HEK293T (cell line): ENCODE data around the gene EFHD2.

Experiments
- CTCF ChIA-PET: fragments of 350-600 bp; formaldehyde crosslinking; extraction: SDS; loops from one replicate; lab custom pipeline; 2021; ENCODE audit warnings: antibody characterized with exemption, inconsistent platforms; lab: Yijun Ruan, JAX
- POLR2A ChIA-PET: fragments of 350-600 bp; formaldehyde crosslinking; extraction: SDS; loops from one replicate; lab custom pipeline; 2020; ENCODE audit warnings: antibody characterized with exemption, inconsistent platforms; lab: Yijun Ruan, JAX
- DNase-seq: peaks from one replicate; pipeline ENCODE4 v3.0.0; 2012; ENCODE audit warnings: mixed read lengths; ENCODE audit errors: extremely low spot score
- ARNT ChIP-seq: fragments of 450-650 bp; IDR thresholded peaks from 2 replicates; pipeline ENCODE4 v1.6.1; 2017; ENCODE audit warnings: mild to moderate bottlenecking
- BHLHE40 ChIP-seq: fragments of 450-650 bp; IDR thresholded peaks from 2 replicates; pipeline ENCODE4 v1.6.1; 2016; ENCODE audit warnings: mild to moderate bottlenecking, moderate library complexity, borderline replicate concordance
- CTBP1 ChIP-seq: fragments of 450-650 bp; IDR thresholded peaks from 2 replicates; pipeline ENCODE4 v1.6.1; 2016; ENCODE audit warnings: borderline replicate concordance
- ELF4 ChIP-seq: fragments of 450-650 bp; IDR thresholded peaks from 2 replicates; pipeline ENCODE4 v1.6.1; 2017; ENCODE audit warnings: antibody characterized with exemption
- FOXA1 ChIP-seq: fragments of 450-650 bp; IDR thresholded peaks from 2 replicates; pipeline ENCODE4 v1.6.1; 2016; ENCODE audit warnings: mild to moderate bottlenecking
- FOXK2 ChIP-seq: fragments of 450-650 bp; IDR thresholded peaks from 2 replicates; pipeline ENCODE4 v1.6.1; 2016; ENCODE audit warnings: mild to moderate bottlenecking
- FOXM1 ChIP-seq: fragments of 450-650 bp; IDR thresholded peaks from 2 replicates; pipeline ENCODE4 v1.6.1; 2017; ENCODE audit warnings: mild to moderate bottlenecking, borderline replicate concordance
- HDGF ChIP-seq: fragments of 450-650 bp; IDR thresholded peaks from 2 replicates; pipeline ENCODE4 v1.6.1; 2017; ENCODE audit warnings: antibody characterized with exemption, borderline replicate concordance
- L3MBTL2 ChIP-seq: fragments of 450-650 bp; conservative IDR thresholded peaks from 2 replicates; pipeline ENCODE4 v1.6.1; 2016; ENCODE audit warnings: mild to moderate bottlenecking
- LEF1 ChIP-seq: fragments of 450-650 bp; IDR thresholded peaks from 2 replicates; pipeline ENCODE4 v1.6.1; 2017; ENCODE audit warnings: mild to moderate bottlenecking, borderline replicate concordance
- NFRKB ChIP-seq: fragments of 450-650 bp; IDR thresholded peaks from 2 replicates; pipeline ENCODE4 v1.6.1; 2016; ENCODE audit warnings: mild to moderate bottlenecking, moderate library complexity
- SP1 ChIP-seq: fragments of 450-650 bp; IDR thresholded peaks from 2 replicates; pipeline ENCODE4 v1.6.1; 2017
- SUZ12 ChIP-seq: fragments of 450-650 bp; IDR thresholded peaks from 2 replicates; pipeline ENCODE4 v1.6.1; 2016; ENCODE audit warnings: mild to moderate bottlenecking
- TARDBP ChIP-seq: fragments of 450-650 bp; IDR thresholded peaks from 2 replicates; pipeline ENCODE4 v1.6.1; 2016
- ZNF384 ChIP-seq: fragments of 450-650 bp; IDR thresholded peaks from 2 replicates; pipeline ENCODE4 v1.6.1; 2016
- TF ChIP-seq, protein P1 (sequence below): fragments of 450-650 bp; IDR thresholded peaks from 2 replicates; pipeline ENCODE4 v1.6.1; 2016

The EFHD2 gene

GRCh38 chr1:15393475-15394257 lies 16.0 kb upstream of the EFHD2 start:
- no peak for DNase-seq
- ChIA-PET CTCF (no interaction called here), POLR2A (no interaction called here)
- no peak for TF ChIP-seq BHLHE40
- no peak for TF ChIP-seq NFRKB
- TF ChIP-seq HDGF = no peak
- TF ChIP-seq, protein P1, sequence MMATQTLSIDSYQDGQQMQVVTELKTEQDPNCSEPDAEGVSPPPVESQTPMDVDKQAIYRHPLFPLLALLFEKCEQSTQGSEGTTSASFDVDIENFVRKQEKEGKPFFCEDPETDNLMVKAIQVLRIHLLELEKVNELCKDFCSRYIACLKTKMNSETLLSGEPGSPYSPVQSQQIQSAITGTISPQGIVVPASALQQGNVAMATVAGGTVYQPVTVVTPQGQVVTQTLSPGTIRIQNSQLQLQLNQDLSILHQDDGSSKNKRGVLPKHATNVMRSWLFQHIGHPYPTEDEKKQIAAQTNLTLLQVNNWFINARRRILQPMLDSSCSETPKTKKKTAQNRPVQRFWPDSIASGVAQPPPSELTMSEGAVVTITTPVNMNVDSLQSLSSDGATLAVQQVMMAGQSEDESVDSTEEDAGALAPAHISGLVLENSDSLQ = no peak
- no peak for TF ChIP-seq FOXK2
- TF ChIP-seq L3MBTL2 = no peak
- TF ChIP-seq CTBP1 = no peak
- TF ChIP-seq TARDBP = no peak
- TF ChIP-seq ZNF384 = no peak
- no peak for TF ChIP-seq FOXA1
- TF ChIP-seq ELF4 = no peak
- TF ChIP-seq ARNT = no peak
- TF ChIP-seq FOXM1 = no peak
- no peak for TF ChIP-seq SUZ12
- TF ChIP-seq LEF1 = no peak
- no peak for TF ChIP-seq SP1

DNA sequence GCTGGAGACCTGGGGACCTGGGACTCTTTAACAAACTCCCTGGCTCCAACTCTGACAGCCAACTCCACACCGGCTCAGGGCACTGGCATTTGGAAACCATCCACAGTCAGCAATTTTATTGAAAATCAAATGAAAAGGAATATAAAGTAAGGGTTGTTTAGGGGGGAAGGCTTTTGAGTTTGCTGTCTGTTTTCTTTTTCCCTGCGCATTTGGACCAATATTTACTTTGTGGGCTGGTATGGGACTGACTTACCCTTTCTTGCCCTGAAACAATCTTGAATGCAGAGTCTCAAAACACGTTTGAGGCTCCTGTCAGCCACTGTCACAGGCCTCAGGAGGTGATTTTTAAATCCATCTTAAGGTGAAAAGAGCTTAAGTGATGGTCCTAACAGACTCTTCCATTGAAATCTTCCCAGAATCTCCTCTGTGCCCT lies 15.4 kb upstream of the EFHD2 start:
- DNase-seq = no peak
- TF ChIP-seq CTBP1 (no peak), ZNF384 (no peak), ARNT (no peak), BHLHE40 (no peak), ELF4 (no peak), LEF1 (no peak), FOXK2 (no peak), HDGF (no peak), L3MBTL2 (no peak), FOXM1 (no peak), SUZ12 (no peak), TARDBP (no peak), NFRKB (no peak), FOXA1 (no peak), SP1 (no peak)
- TF ChIP-seq, protein P1 = no peak
- ChIA-PET POLR2A (no interaction called here), CTCF (no interaction called here)

DNA sequence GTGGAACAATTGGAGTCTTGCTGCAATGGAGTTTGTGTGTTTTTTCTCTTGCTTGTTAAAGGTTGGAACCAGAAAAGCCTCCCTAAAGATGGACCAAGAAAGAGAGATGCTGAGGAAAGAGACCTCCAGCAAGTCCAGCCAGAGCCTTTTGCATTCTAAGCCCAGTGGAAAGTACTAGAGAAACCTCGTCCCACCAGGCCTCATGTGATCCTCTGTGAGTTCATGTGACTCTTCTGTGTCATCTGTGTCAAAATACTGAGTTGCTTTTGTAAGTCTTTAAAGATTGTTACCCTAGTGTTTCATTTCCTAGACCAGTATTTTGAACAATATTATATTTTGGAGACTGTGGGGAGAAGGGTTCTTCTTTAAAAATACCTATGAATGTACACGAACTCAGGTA lies 12.5 kb upstream of the EFHD2 start:
- TF ChIP-seq BHLHE40 = no peak
- TF ChIP-seq FOXK2 = no peak
- no peak for TF ChIP-seq ZNF384
- no peak for TF ChIP-seq SUZ12
- no peak for TF ChIP-seq FOXA1
- no peak for TF ChIP-seq CTBP1
- no peak for TF ChIP-seq ELF4
- TF ChIP-seq SP1 = no peak
- TF ChIP-seq NFRKB = no peak
- no peak for TF ChIP-seq LEF1
- TF ChIP-seq ARNT = no peak
- TF ChIP-seq TARDBP = no peak
- TF ChIP-seq, protein P1 = no peak
- TF ChIP-seq FOXM1 = no peak
- TF ChIP-seq HDGF = no peak
- no peak for TF ChIP-seq L3MBTL2
- POLR2A ChIA-PET = no interaction called here
- CTCF ChIA-PET = no interaction called here
- no peak for DNase-seq

GRCh38 chr1:15399710-15400109 lies 10.0 kb upstream of the EFHD2 start:
- ChIA-PET CTCF (no interaction called here), POLR2A (no interaction called here)
- DNase-seq = no peak
- TF ChIP-seq LEF1 (no peak), ELF4 (no peak), ARNT (no peak), FOXK2 (no peak), FOXM1 (no peak), NFRKB (no peak), FOXA1 (no peak), HDGF (no peak), TARDBP (no peak), SP1 (no peak), SUZ12 (no peak), ZNF384 (no peak), CTBP1 (no peak), L3MBTL2 (no peak), BHLHE40 (no peak)
- TF ChIP-seq, protein P1 = no peak

DNA sequence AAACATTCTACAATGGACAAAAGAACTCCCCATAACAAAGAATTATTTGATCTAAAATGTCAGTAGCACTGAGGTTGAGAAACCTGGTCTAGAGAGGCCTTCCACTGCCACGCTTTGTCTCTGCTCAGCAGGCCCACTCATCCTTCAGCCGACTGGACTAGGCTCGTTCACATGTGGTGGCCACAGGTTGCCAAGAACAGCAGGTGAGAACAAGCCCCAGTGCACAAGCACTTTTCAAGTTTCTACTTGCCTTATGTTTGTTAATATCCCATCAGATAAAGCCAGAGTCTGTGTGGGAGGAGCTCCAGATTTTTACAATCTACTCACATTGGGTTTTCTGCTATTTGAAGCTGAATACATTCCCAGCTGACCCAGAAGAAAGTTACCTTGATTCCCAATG lies 9.1 kb upstream of the EFHD2 start:
- no peak for DNase-seq
- CTCF ChIA-PET = no interaction called here
- TF ChIP-seq HDGF (no peak), SUZ12 (no peak), ELF4 (no peak), CTBP1 (no peak), L3MBTL2 (no peak), NFRKB (no peak), ARNT (no peak), TARDBP (no peak), ZNF384 (no peak), FOXA1 (no peak), FOXK2 (no peak), SP1 (no peak), LEF1 (no peak), FOXM1 (no peak), BHLHE40 (no peak)
- TF ChIP-seq, protein P1 = no peak
- POLR2A ChIA-PET = no interaction called here
